Heart right ventricle (tissue), 16 donors: Measurements from ENCODE around the gene FAM181B. TPM values are rescaled to one million over a fixed set of nuclear protein-coding genes. Genes with fewer than 3 reads are reported as not detected.
A peak's percentile ranks its signal among the peaks of the same experiment; 100 is the strongest.

ENCODE experiments used
- ATAC-seq, 8 donors: fragments of 200-7000 bp; cut with Tn5 transposase; one replicate each; pipeline ENCODE4 v1.9.1; 2020; ENCODE audit warnings: mild to moderate bottlenecking in 8 of 8, moderate library complexity in 8 of 8, moderate number of reproducible peaks in 1 of 8
- DNase-seq, 2 donors: peaks; one replicate each; pipeline ENCODE4 v3.0.0-alpha.2; 2020
- H3K27ac ChIP-seq, 10 donors: fragments of 200-600 bp; sonication (generic) in 2 of 10; one replicate each; pipeline versions ENCODE4 v1.5.0 to v1.8.0; 2020 to 2022; ENCODE audit warnings: mild to moderate bottlenecking in 3 of 10
- H3K27me3 ChIP-seq, 7 donors: fragments of 200-600 bp; one replicate each; pipeline ENCODE4 v1.8.0; 2021 to 2022; ENCODE audit warnings: mild to moderate bottlenecking in 2 of 7
- H3K36me3 ChIP-seq, 9 donors: fragments of 200-600 bp; sonication (generic) in 1 of 9; one replicate each; pipeline versions ENCODE4 v1.5.0 to v1.8.0; 2020 to 2022; ENCODE audit warnings: mild to moderate bottlenecking in 2 of 9
- H3K4me1 ChIP-seq, 9 donors: fragments of 200-600 bp; sonication (generic) in 1 of 9; one replicate each; pipeline versions ENCODE4 v1.5.0 to v1.8.0; 2020 to 2022; ENCODE audit warnings: mild to moderate bottlenecking in 4 of 9
- H3K4me3 ChIP-seq, 10 donors: fragments of 200-600 bp; sonication (generic) in 2 of 10; one replicate each; pipeline versions ENCODE4 v1.5.0 to v1.8.0; 2020 to 2022; ENCODE audit warnings: mild to moderate bottlenecking in 7 of 10, moderate library complexity in 2 of 10
- H3K9me3 ChIP-seq, 11 donors: fragments of 200-600 bp in 10 of 11; sonication (generic) in 2 of 11; one replicate each; pipeline versions ENCODE4 v1.5.0 to v1.8.0; 2013 to 2022; ENCODE audit warnings: mild to moderate bottlenecking in 2 of 11, control low read depth in 1 of 11, moderate library complexity in 1 of 11
- CTCF ChIP-seq, 9 donors: fragments of 200-600 bp; sonication (generic) in 2 of 9; IDR thresholded peaks; one replicate each; pipeline versions ENCODE4 v1.5.0 to v1.8.0; 2021 to 2022; ENCODE audit warnings: antibody characterized with exemption in 9 of 9, mild to moderate bottlenecking in 5 of 9, moderate library complexity in 1 of 9
- WGBS, 2 donors: extraction: QIAGEN DNeasy Blood & Tissue Kit; methylation state at CpG; one replicate each; pipeline ENCODE4 v1.1.7; 2013; ENCODE audit warnings: inconsistent platforms in 1 of 2; 5-methylcytosine and 5-hydroxymethylcytosine counted together
- intact Hi-C, 10 donors: fragments of 100-400 bp; cut with DNase I; formaldehyde crosslinking; loops; one replicate each; pipeline versions ENCODE4 v1.11.1 to v1.14.2; 2022
- polyA plus RNA-seq, 2 donors: library from polyadenylated mRNA; stranded (reverse); fragments of 200-250 nt; gene quantifications; one replicate each; pipeline ENCODE4 v1.2.3, GENCODE V29; 2013
- total RNA-seq, 10 donors: library from RNA; stranded (reverse); fragmentation: NEBNext Ultra II Directional in 3 of 10; extraction: Animal tissue kit (Norgen Biotek cat#: 25700) in 3 of 10; gene quantifications; one replicate each; pipeline versions ENCODE4 v1.2.1 to v1.2.4, GENCODE V29; 2021 to 2023
- donor health status: Arrhythmogenic right ventricular cardiomyopathy.
- donor health status: ischemic (EF 13 %, LVEDD 7.1; RV severe dilation, severe dysfunction).
- donor health status: healthy with polysubstance abuse.
- donor health status: DM: no; HTN: yes; CAD: no.
- donor health status: DM: no; HTN: no; CAD: no.
- donor health status: ischemic (EF 25% LVEDD 6.9; RV normal size, moderate dysfunction).
- donor health status: ischemic (EF 25% LVEDD 5.7; RV mildly dilated, moderate dysfunction).
- donor health status: healthy.
- donor health status: DM: yes; HTN: yes; CAD: no.
- donor health status: Ischemic cardiomyopathy.
- donor health status: ischemic (EF 35%, LVEDD 5.7; RV mildly dilated, moderate dysfunction).
- donor health status: nonischemic (EF 11% LVEDD 7.7; RV severe dilation, severe dysfunction).
- donor health status: DM: yes; HTN: yes; CAD: no.
- donor health status: PGD.
- donor health status: ischemic (EF 29% LVEDD 5.4; RV normal size, mild dysfunction).
- donor health status: nonischemic (EF 23%, LVEDD 6.1; RV moderate dilation, normal function).

The FAM181B gene
- total and polyA plus RNA-seq, 12 donors: 0.06 to 0.60 (median 0.15) TPM; not detected in 3

- H3K36me3 ChIP-seq: no peaks in the 10 kb centered on the region
- 40 to 44% methylated on average over 9 of the region's 9 CpGs for WGBS, 2 donors
- ATAC-seq (peak in 1 of 8 donors; percentile 26), DNase-seq (no peak)
- H3K27me3 ChIP-seq: no peaks in the 10 kb centered on the region
- no peak overlapping the region for H3K4me3 ChIP-seq
- H3K9me3 ChIP-seq: no peaks in the 10 kb centered on the region
- intact Hi-C loops: no loop called here
- H3K27ac ChIP-seq: no peak overlapping the region
- peaks cover 0 to 8% (median 0%) of the 10 kb centered on the region in 9 donors for H3K4me1 ChIP-seq
- TF ChIP-seq CTCF (IDR thresholded peaks at IDR 0.05): no peak
Observed at GRCh38 chr11:82750643-82751139, 17.0 kb upstream of the FAM181B start.

GRCh38 chr11:82747471-82747870, 13.8 kb upstream of the FAM181B start:
- no peak for TF ChIP-seq CTCF (IDR thresholded peaks at IDR 0.05)
- Histone ChIP-seq H3K4me3 (no peak overlapping the region), H3K36me3 (no peaks in the 10 kb centered on the region), H3K4me1 (peaks cover 0 to 8% (median 0%) of the 10 kb centered on the region in 9 donors), H3K27me3 (peaks cover 0 to 6% (median 0%) of the 10 kb centered on the region in 7 donors), H3K9me3 (no peaks in the 10 kb centered on the region), H3K27ac (no peak overlapping the region)
- intact Hi-C loops: no loop called here
- ATAC-seq (no peak), DNase-seq (no peak)
- 89 to 90% methylated on average over 8 of the region's 8 CpGs for WGBS, 2 donors

- peaks cover 0 to 3% (median 0%) of the 10 kb centered on the region in 11 donors for H3K9me3 ChIP-seq
- WGBS, 2 donors: 42 to 48% methylated on average over 4 of the region's 4 CpGs
- no peak overlapping the region for H3K27ac ChIP-seq
- peaks cover 0 to 52% (median 25%) of the 10 kb centered on the region in 7 donors for H3K27me3 ChIP-seq
- intact Hi-C loops: no loop called here
- no peak overlapping the region for H3K4me3 ChIP-seq
- H3K36me3 ChIP-seq: no peaks in the 10 kb centered on the region
- TF ChIP-seq CTCF (IDR thresholded peaks at IDR 0.05): no peak
- ATAC-seq (no peak), DNase-seq (no peak)
- peaks cover 0 to 5% (median 0%) of the 10 kb centered on the region in 9 donors for H3K4me1 ChIP-seq
Observed at GRCh38 chr11:82738091-82738490, 4.4 kb upstream of the FAM181B start.

- H3K27me3 ChIP-seq: peaks cover 13 to 84% (median 59%) of the 10 kb centered on the region in 7 donors
- intact Hi-C loops: no loop called here
- ATAC-seq (no peak), DNase-seq (no peak)
- H3K36me3 ChIP-seq: no peaks in the 10 kb centered on the region
- no peak for TF ChIP-seq CTCF (IDR thresholded peaks at IDR 0.05)
- peaks cover 0 to 3% (median 0%) of the 10 kb centered on the region in 11 donors for H3K9me3 ChIP-seq
- H3K27ac ChIP-seq: no peak overlapping the region
- 43 to 46% methylated on average over 9 of the region's 9 CpGs for WGBS, 2 donors
- H3K4me1 ChIP-seq: peaks cover 0 to 14% (median 9%) of the 10 kb centered on the region in 9 donors
- H3K4me3 ChIP-seq: peak overlapping the region in 9 of 10 donors; percentile 36 to 65 (median 60)
Observed at GRCh38 chr11:82734120-82734479, 436 bp upstream of the FAM181B start.
